H9 (cell line): ENCODE data around the gene GABRB1. TPM values are rescaled to one million over a fixed set of nuclear protein-coding genes. Genes with fewer than 3 reads are reported as not detected.

ENCODE experiments used
- DNase-seq: peaks from one replicate; pipeline ENCODE4 v3.0.0-alpha.2; 2017
- H2AFZ ChIP-seq: one replicate; pipeline ENCODE4 v1.6.1; 2013; ENCODE audit warnings: mild to moderate bottlenecking, low read length, control low read depth, moderate library complexity
- H2AK5ac ChIP-seq: 2 replicates; pipeline ENCODE4 v1.6.1; 2013; ENCODE audit warnings: low read length, control low read depth, mixed read lengths; ENCODE audit not compliant: insufficient read length
- H2BK120ac ChIP-seq: one replicate; pipeline ENCODE4 v1.6.1; 2013; ENCODE audit warnings: low read depth, mild to moderate bottlenecking, low read length, control low read depth, inconsistent platforms; ENCODE audit not compliant: poor library complexity, severe bottlenecking
- H2BK12ac ChIP-seq: 2 replicates; pipeline ENCODE4 v1.6.1; 2013; ENCODE audit warnings: low read length, control low read depth, mixed read lengths, low read depth; ENCODE audit not compliant: insufficient read length
- H2BK15ac ChIP-seq: 2 replicates; pipeline ENCODE4 v1.6.1; 2013; ENCODE audit warnings: low read depth, low read length, control low read depth
- H2BK20ac ChIP-seq: one replicate; pipeline ENCODE4 v1.6.1; 2013; ENCODE audit warnings: low read depth, mild to moderate bottlenecking, low read length, control low read depth, inconsistent platforms; ENCODE audit not compliant: poor library complexity, severe bottlenecking
- H2BK5ac ChIP-seq: 2 replicates; pipeline ENCODE4 v1.6.1; 2013; ENCODE audit warnings: low read length, control low read depth, mixed read lengths; ENCODE audit not compliant: insufficient read length
- H3K14ac ChIP-seq: 2 replicates; pipeline ENCODE4 v1.6.1; 2013; ENCODE audit warnings: low read length, control low read depth; ENCODE audit not compliant: insufficient read depth
- H3K18ac ChIP-seq: 2 replicates; pipeline ENCODE4 v1.6.1; 2013; ENCODE audit warnings: low read depth, mild to moderate bottlenecking, mixed read lengths, low read length, control low read depth; ENCODE audit not compliant: insufficient read length
- H3K23ac ChIP-seq: 2 replicates; pipeline ENCODE4 v1.6.1; 2013; ENCODE audit warnings: low read length, control low read depth, mixed read lengths, low read depth; ENCODE audit not compliant: insufficient read length
- H3K23me2 ChIP-seq: 2 replicates; pipeline ENCODE4 v1.6.1; 2013; ENCODE audit warnings: low read depth, mild to moderate bottlenecking, mixed read lengths, low read length, control low read depth; ENCODE audit not compliant: insufficient read length, poor library complexity, severe bottlenecking
- H3K27ac ChIP-seq: 2 replicates; pipeline ENCODE4 v1.5.1; 2013; ENCODE audit warnings: low read length, control low read depth, mixed read lengths, low read depth; ENCODE audit not compliant: insufficient read length
- H3K27me3 ChIP-seq: 2 replicates; pipeline ENCODE4 v1.6.1; 2013; ENCODE audit warnings: low read length, control low read depth, inconsistent platforms; ENCODE audit not compliant: insufficient read depth
- H3K4ac ChIP-seq: 2 replicates; pipeline ENCODE4 v1.6.1; 2013; ENCODE audit warnings: low read depth, mild to moderate bottlenecking, control low read depth, inconsistent platforms, low read length, moderate library complexity
- H3K4me1 ChIP-seq: 2 replicates; pipeline ENCODE4 v1.6.1; 2013; ENCODE audit warnings: low read length, control low read depth, inconsistent platforms; ENCODE audit not compliant: insufficient read depth
- H3K4me2 ChIP-seq: 2 replicates; pipeline ENCODE4 v1.6.1; 2013; ENCODE audit warnings: low read length, control low read depth, mixed read lengths; ENCODE audit not compliant: insufficient read length, insufficient read depth
- H3K56ac ChIP-seq: 2 replicates; pipeline ENCODE4 v1.6.1; 2013; ENCODE audit warnings: low read depth, mild to moderate bottlenecking, mixed read lengths, low read length, control low read depth; ENCODE audit not compliant: insufficient read length
- H3K79me1 ChIP-seq: 2 replicates; pipeline ENCODE4 v1.6.1; 2013; ENCODE audit warnings: low read depth, mild to moderate bottlenecking, moderate library complexity, low read length, control low read depth, inconsistent platforms; ENCODE audit not compliant: insufficient read depth, poor library complexity, severe bottlenecking
- H3K79me2 ChIP-seq: 2 replicates; pipeline ENCODE4 v1.6.1; 2013; ENCODE audit warnings: low read length, control low read depth, inconsistent platforms; ENCODE audit not compliant: insufficient read depth
- H3K9ac ChIP-seq: 2 replicates; pipeline ENCODE4 v1.6.1; 2013; ENCODE audit warnings: low read length, control low read depth, mixed read lengths; ENCODE audit not compliant: insufficient read length; ENCODE audit errors: extremely low read depth
- H3K9me3 ChIP-seq: one replicate; pipeline ENCODE4 v1.6.1; 2013; ENCODE audit warnings: low read depth, low read length, inconsistent platforms; ENCODE audit not compliant: control insufficient read depth
- H3T11ph ChIP-seq: one replicate; pipeline ENCODE4 v1.6.1; 2013; ENCODE audit warnings: mild to moderate bottlenecking, low read length, control low read depth, inconsistent platforms
- H4K20me1 ChIP-seq: one replicate; pipeline ENCODE4 v1.6.1; 2013; ENCODE audit not compliant: control insufficient read depth, insufficient read length, insufficient read depth
- H4K5ac ChIP-seq: 2 replicates; pipeline ENCODE4 v1.6.1; 2013; ENCODE audit warnings: low read depth, mild to moderate bottlenecking, mixed read lengths, low read length, control low read depth; ENCODE audit not compliant: insufficient read length
- H4K8ac ChIP-seq: replicated peaks from 2 replicates; pipeline ENCODE4 v1.6.1; 2013; ENCODE audit warnings: low read length, control low read depth, mixed read lengths, low read depth; ENCODE audit not compliant: insufficient read length
- H4K91ac ChIP-seq: 2 replicates; pipeline ENCODE4 v1.6.1; 2013; ENCODE audit warnings: low read depth, mild to moderate bottlenecking, moderate library complexity, mixed read lengths, low read length, control low read depth; ENCODE audit not compliant: insufficient read length
- H3K27ac Mint-ChIP-seq, 3 experiments: 2 replicates in 2 of 3; 3 replicates in 1 of 3; pipeline ENCODE4 v1.8.0; 2020 to 2021; ENCODE audit warnings: mixed read lengths in 3 of 3, mild to moderate bottlenecking in 1 of 3, moderate library complexity in 1 of 3
- H3K27me3 Mint-ChIP-seq: 2 replicates; pipeline ENCODE4 v1.8.0; 2021; ENCODE audit warnings: low read depth, mild to moderate bottlenecking, moderate library complexity, mixed read lengths
- H3K36me3 Mint-ChIP-seq, 3 experiments: 2 replicates in 2 of 3; 3 replicates in 1 of 3; pipeline ENCODE4 v1.8.0; 2020 to 2021; ENCODE audit warnings: low read depth in 3 of 3, mixed read lengths in 3 of 3; ENCODE audit not compliant: insufficient read depth in 1 of 3
- H3K4me1 Mint-ChIP-seq, 2 experiments: 2 replicates each; pipeline ENCODE4 v1.8.0; 2020; ENCODE audit warnings: mixed read lengths in 2 of 2
- H3K4me3 Mint-ChIP-seq, 2 experiments: 2 replicates in 1 of 2; 3 replicates in 1 of 2; pipeline ENCODE4 v1.8.0; 2020 to 2021; ENCODE audit warnings: mild to moderate bottlenecking in 2 of 2, mixed read lengths in 2 of 2, moderate library complexity in 1 of 2
- H3K9me3 Mint-ChIP-seq, 2 experiments: 2 replicates in 1 of 2; 3 replicates in 1 of 2; pipeline ENCODE4 v1.8.0; 2020; ENCODE audit warnings: mild to moderate bottlenecking in 2 of 2, mixed read lengths in 2 of 2, moderate library complexity in 1 of 2
- WGBS: extraction: QIAGEN DNeasy Blood & Tissue Kit; methylation state at CpG from one replicate; pipeline ENCODE4 v1.1.7; 2013; ENCODE audit warnings: missing lambda C conversion rate, low lambda C conversion rate, mixed read lengths; ENCODE audit not compliant: insufficient read length; ENCODE audit errors: extremely low coverage; 5-methylcytosine and 5-hydroxymethylcytosine counted together
- total RNA-seq: library from RNA; stranded (reverse); gene quantifications from 2 replicates; pipeline ENCODE4 v1.2.1, GENCODE V29; 2021
- TF ChIP-seq, protein P1 (sequence below): fragments of 200-600 bp; sonication (generic); conservative IDR thresholded peaks from 3 replicates; pipeline ENCODE4 v1.8.0; 2021; ENCODE audit warnings: antibody characterized with exemption, mild to moderate bottlenecking

GABRB1 gene
- total RNA-seq, 1 experiment from 2014 or later: 0.39 TPM

DNA sequence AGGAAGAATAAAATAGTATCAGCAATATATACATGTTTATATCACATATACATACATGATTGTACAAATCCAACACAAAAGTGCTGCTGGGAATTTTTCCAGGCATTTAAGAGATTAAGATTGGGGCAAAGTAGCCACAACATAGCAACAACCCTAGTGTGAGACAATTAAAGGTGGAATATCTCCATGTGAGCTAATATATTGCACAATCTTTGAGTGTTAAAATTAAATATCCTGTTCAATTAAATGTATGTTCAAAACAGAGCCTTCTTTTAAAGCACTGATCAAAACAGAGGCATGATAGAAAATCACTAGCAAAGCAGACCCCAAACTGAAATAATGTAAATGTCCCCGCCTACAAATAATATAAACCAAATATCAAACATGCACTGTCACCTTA lies 97.6 kb downstream of the GABRB1 start:
- no peaks in the 10 kb centered on the region for H3K9me3 ChIP-seq
- no peaks in the 10 kb centered on the region for H3K27me3 ChIP-seq
- Mint-ChIP-seq H3K9me3 (no peaks in the 10 kb centered on the region; a peak in 1 of 5 replicates), H3K27ac (no peak overlapping the region), H3K4me3 (no peak overlapping the region), H3K27me3 (no peaks in the 10 kb centered on the region), H3K36me3 (no peaks in the 10 kb centered on the region), H3K4me1 (no peaks in the 10 kb centered on the region)
- H4K5ac ChIP-seq: no peak overlapping the region
- TF ChIP-seq, protein P1, sequence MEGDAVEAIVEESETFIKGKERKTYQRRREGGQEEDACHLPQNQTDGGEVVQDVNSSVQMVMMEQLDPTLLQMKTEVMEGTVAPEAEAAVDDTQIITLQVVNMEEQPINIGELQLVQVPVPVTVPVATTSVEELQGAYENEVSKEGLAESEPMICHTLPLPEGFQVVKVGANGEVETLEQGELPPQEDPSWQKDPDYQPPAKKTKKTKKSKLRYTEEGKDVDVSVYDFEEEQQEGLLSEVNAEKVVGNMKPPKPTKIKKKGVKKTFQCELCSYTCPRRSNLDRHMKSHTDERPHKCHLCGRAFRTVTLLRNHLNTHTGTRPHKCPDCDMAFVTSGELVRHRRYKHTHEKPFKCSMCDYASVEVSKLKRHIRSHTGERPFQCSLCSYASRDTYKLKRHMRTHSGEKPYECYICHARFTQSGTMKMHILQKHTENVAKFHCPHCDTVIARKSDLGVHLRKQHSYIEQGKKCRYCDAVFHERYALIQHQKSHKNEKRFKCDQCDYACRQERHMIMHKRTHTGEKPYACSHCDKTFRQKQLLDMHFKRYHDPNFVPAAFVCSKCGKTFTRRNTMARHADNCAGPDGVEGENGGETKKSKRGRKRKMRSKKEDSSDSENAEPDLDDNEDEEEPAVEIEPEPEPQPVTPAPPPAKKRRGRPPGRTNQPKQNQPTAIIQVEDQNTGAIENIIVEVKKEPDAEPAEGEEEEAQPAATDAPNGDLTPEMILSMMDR: no peak
- H4K91ac ChIP-seq: no peak overlapping the region
- H3K14ac ChIP-seq: no peak overlapping the region
- H2AFZ ChIP-seq: no peak overlapping the region
- DNase-seq: no peak
- no peaks in the 10 kb centered on the region for H4K20me1 ChIP-seq
- no peak overlapping the region for H2BK15ac ChIP-seq
- H3K23ac ChIP-seq: no peak overlapping the region
- no CpG with 5 or more reads among the region's 1 CpG for WGBS
- H3K9ac ChIP-seq: no peak overlapping the region
- no peak overlapping the region for H3K4ac ChIP-seq
- H3T11ph ChIP-seq: no peak overlapping the region
- H3K56ac ChIP-seq: no peak overlapping the region
- H3K27ac ChIP-seq: no peak overlapping the region
- H2AK5ac ChIP-seq: no peak overlapping the region
- H2BK120ac ChIP-seq: no peak overlapping the region
- no peaks in the 10 kb centered on the region for H3K79me2 ChIP-seq
- no peak overlapping the region for H4K8ac ChIP-seq
- H2BK5ac ChIP-seq: no peak overlapping the region
- no peak overlapping the region for H2BK12ac ChIP-seq
- H2BK20ac ChIP-seq: no peak overlapping the region
- no peaks in the 10 kb centered on the region for H3K79me1 ChIP-seq
- H3K23me2 ChIP-seq: no peaks in the 10 kb centered on the region
- no peak overlapping the region for H3K18ac ChIP-seq
- no peaks in the 10 kb centered on the region for H3K4me1 ChIP-seq
- no peak overlapping the region for H3K4me2 ChIP-seq
